GM18861 (cell line): ENCODE data around the gene BRF1.
"Not testable (repeated sequence)": the region's sequence is repeated elsewhere in the genome, so short reads cannot be mapped to it uniquely, and the experiment has no call there.

Experiments used
- ATAC-seq: cut with Tn5 transposase; IDR thresholded peaks from one replicate; pipeline ENCODE4 v1.9.1; 2021; ENCODE audit not compliant: unreplicated experiment

Gene BRF1

GRCh38 chr14:105292826-105293711 is 7.7 kb downstream of the BRF1 start:
- ATAC-seq = no peak

- ATAC-seq = no peak
Observed at GRCh38 chr14:105290621-105291346, 10.0 kb downstream of the BRF1 start.

GRCh38 chr14:105288936-105289335 is 11.9 kb downstream of the BRF1 start:
- not testable (repeated sequence) for ATAC-seq

GRCh38 chr14:105287249-105288102 is 13.3 kb downstream of the BRF1 start:
- ATAC-seq = no peak

GRCh38 chr14:105286759-105287144 is 14.0 kb downstream of the BRF1 start:
- no peak for ATAC-seq

GRCh38 chr14:105285174-105285573 is 15.6 kb downstream of the BRF1 start:
- ATAC-seq = no peak

GRCh38 chr14:105283899-105284298 is 16.9 kb downstream of the BRF1 start:
- no peak for ATAC-seq

GRCh38 chr14:105283028-105283427 is 17.8 kb downstream of the BRF1 start:
- no peak for ATAC-seq

- no peak for ATAC-seq
Observed at GRCh38 chr14:105282098-105282725, 18.6 kb downstream of the BRF1 start.

GRCh38 chr14:105281371-105282097 is 19.3 kb downstream of the BRF1 start:
- ATAC-seq = no peak

- ATAC-seq = no peak
Observed at GRCh38 chr14:105280525-105280924, 20.3 kb downstream of the BRF1 start.

GRCh38 chr14:105279642-105280361 is 21.0 kb downstream of the BRF1 start:
- no peak for ATAC-seq

GRCh38 chr14:105277448-105277847 is 23.4 kb downstream of the BRF1 start:
- ATAC-seq = not testable (repeated sequence)

GRCh38 chr14:105275267-105275946 is 25.4 kb downstream of the BRF1 start:
- no peak for ATAC-seq

- ATAC-seq = no peak
Observed at GRCh38 chr14:105274637-105275036, 26.2 kb downstream of the BRF1 start.

GRCh38 chr14:105273062-105273461 is 27.7 kb downstream of the BRF1 start:
- no peak for ATAC-seq

- ATAC-seq = no peak
Observed at GRCh38 chr14:105272623-105273022, 28.2 kb downstream of the BRF1 start.

GRCh38 chr14:105271224-105271890 is 29.4 kb downstream of the BRF1 start:
- no peak for ATAC-seq
